ENCODE measurements around the gene ULBP2. TPM values are rescaled to one million over a fixed set of nuclear protein-coding genes. Genes with fewer than 3 reads are reported as not detected.
A peak's percentile ranks its signal among the peaks of the same experiment; 100 is the strongest.

ULBP2 gene
- total and polyA plus RNA-seq, 2 of the 8 experiments (the other 6 are each of a cell fraction or from before 2014, with no cell fraction given), result 0.05 TPM; not detected in 1

GRCh38 chr6:149951096-149951495 is 9.3 kb downstream of the ULBP2 start:
- Histone ChIP-seq H4K91ac (replicated peaks; ENCODE audit: insufficient read length, low read length) (no peak overlapping the region), H4K20me1 (replicated peaks in 1 of 2; ENCODE audit: control insufficient read depth in 1 of 2, insufficient read depth in 2 of 2, low read length in 2 of 2) (peaks cover 0 to 3% of the 10 kb centered on the region in 2 experiments), H3K36me3 (ENCODE audit: control insufficient read depth in 2 of 4, insufficient read depth in 4 of 4, low read length in 3 of 4) (no peaks in the 10 kb centered on the region), H3K18ac (ENCODE audit: extremely low read depth, low read length) (no peak overlapping the region), H3K79me2 (ENCODE audit: control insufficient read depth in 1 of 2, insufficient read depth in 2 of 2, low read length in 2 of 2) (no peaks in the 10 kb centered on the region), H2BK20ac (ENCODE audit: low read length) (no peak overlapping the region), H3K4me3 (ENCODE audit: extremely low read depth in 1 of 4, insufficient read depth in 2 of 4, low read depth in 3 of 4, low read length in 4 of 4) (no peak overlapping the region), H3K27me3 (replicated peaks in 1 of 4; ENCODE audit: control insufficient read depth in 3 of 4, extremely low read depth in 1 of 4, insufficient read depth in 3 of 4, low read length in 3 of 4) (peaks cover 20 to 68% (median 45%) of the 10 kb centered on the region in 4 experiments), H3K4me1 (replicated peaks in 1 of 4; ENCODE audit: control insufficient read depth in 3 of 4, insufficient read depth in 4 of 4, low read length in 3 of 4) (peaks cover 0 to 2% (median 0%) of the 10 kb centered on the region in 4 experiments; a peak in 1 of 7 replicates), H4K8ac (ENCODE audit: extremely low read depth, insufficient read depth, low read length) (no peak overlapping the region), H3K56ac (replicated peaks; ENCODE audit: insufficient read length, low read depth, low read length) (no peak overlapping the region), H3K23ac (ENCODE audit: insufficient read length) (no peak overlapping the region), H3K79me1 (ENCODE audit: low read depth, low read length) (no peaks in the 10 kb centered on the region), H3K23me2 (ENCODE audit: low read depth, low read length) (peaks cover 1% of the 10 kb centered on the region; the same call in 1 of the 2 replicates), H3K4me2 (ENCODE audit: insufficient read depth in 1 of 2, low read depth in 2 of 2, low read length in 2 of 2) (no peak overlapping the region), H2BK5ac (ENCODE audit: low read depth, low read length) (no peak overlapping the region), H2BK12ac (ENCODE audit: low read depth, low read length) (no peak overlapping the region), H3K27ac (ENCODE audit: low read depth, low read length) (no peak overlapping the region), H3K9me3 (ENCODE audit: insufficient read depth in 2 of 2, low read depth in 1 of 2, low read length in 1 of 2) (no peaks in the 10 kb centered on the region), H2BK120ac (replicated peaks; ENCODE audit: low read depth, low read length) (no peak overlapping the region), H2BK15ac (ENCODE audit: low read length) (no peak overlapping the region), H2AK5ac (ENCODE audit: low read depth, low read length) (no peak overlapping the region), H3K14ac (ENCODE audit: insufficient read length) (no peak overlapping the region), H4K5ac (ENCODE audit: insufficient read length, low read depth, low read length) (no peak overlapping the region), H2AFZ (ENCODE audit: low read length) (no peak overlapping the region), H3K4ac (replicated peaks; ENCODE audit: insufficient read length, low read depth, low read length) (no peak overlapping the region), H3K9ac (replicated peaks in 1 of 4; ENCODE audit: extremely low read depth in 1 of 4, low read depth in 3 of 4, low read length in 3 of 4) (no peak overlapping the region)
- CTCF ChIA-PET (ENCODE audit: partially characterized antibody), result interaction anchor here (0.6 to 2.3 kb wide), 9 partner anchors 10 to 650 kb away, joined by 3 to 15 read pairs (median 5); no protein-coding TSS in a partner anchor
- DNase-seq (ENCODE audit: low read depth in 1 of 2, low spot score in 2 of 2) (peak in 1 of 2 experiments; percentile 20), FAIRE-seq (no peak)
- POLR2A ChIA-PET (ENCODE audit: partially characterized antibody), result no interaction called here
- WGBS, 2 experiments (ENCODE audit: extremely low coverage in 1 of 2, insufficient coverage in 1 of 2, insufficient read length in 1 of 2, insufficient replicate concordance in 2 of 2, low coverage in 1 of 2, low lambda C conversion rate in 2 of 2, missing lambda C conversion rate in 1 of 2), result 84% methylated on average over 9 of the region's 9 CpGs; no CpG with 5 or more reads in 1 of the 2 experiments
- TF ChIP-seq BCL11A (IDR thresholded peaks at IDR 0.05; ENCODE audit: low read depth in 2 of 2, low read length in 2 of 2) (no peak), SIN3A (conservative IDR thresholded peaks at IDR 0.05 in 1 of 2, IDR thresholded peaks at IDR 0.05 in 1 of 2; ENCODE audit: low read depth in 1 of 2, low read length in 2 of 2) (no peak), BRCA1 (IDR thresholded peaks at IDR 0.05; ENCODE audit: low read depth, low read length) (no peak), ATF3 (IDR thresholded peaks at IDR 0.05; ENCODE audit: insufficient read depth, low read depth, low read length) (no peak), PHF8 (conservative IDR thresholded peaks at IDR 0.05; ENCODE audit: low read depth, low read length) (no peak), SP4 (IDR thresholded peaks at IDR 0.05; ENCODE audit: low read length) (no peak), JUN (IDR thresholded peaks at IDR 0.05; ENCODE audit: low read depth, low read length) (no peak), GTF2F1 (IDR thresholded peaks at IDR 0.05; ENCODE audit: borderline replicate concordance, low read depth, low read length) (no peak), BACH1 (IDR thresholded peaks at IDR 0.05; ENCODE audit: low read length) (no peak), ZNF274 (IDR thresholded peaks at IDR 0.05; ENCODE audit: borderline replicate concordance, extremely low read depth, low read length) (no peak), HDAC2 (IDR thresholded peaks at IDR 0.05; ENCODE audit: borderline replicate concordance in 1 of 2, low read depth in 2 of 2, low read length in 2 of 2) (no peak)

Data from H1 (cell line).